Embryonic facial prominence (tissue), 1 donor: ENCODE data around the gene DNAJB6.

Experiments used
- DNase-seq: peaks from one replicate; pipeline ENCODE4 v3.0.0-alpha.2; 2016; ENCODE audit errors: extremely low spot score

The DNAJB6 gene

GRCh38 chr7:157368955-157369354, 32.2 kb downstream of the DNAJB6 start:
- DNase-seq: no peak

GRCh38 chr7:157370742-157371141, 33.9 kb downstream of the DNAJB6 start:
- DNase-seq: no peak

- DNase-seq: no peak
Measured at GRCh38 chr7:157371296-157371695, 34.5 kb downstream of the DNAJB6 start.

GRCh38 chr7:157372300-157373232, 35.8 kb downstream of the DNAJB6 start:
- no peak for DNase-seq

GRCh38 chr7:157373493-157373892, 36.7 kb downstream of the DNAJB6 start:
- no peak for DNase-seq

GRCh38 chr7:157375410-157375809, 38.6 kb downstream of the DNAJB6 start:
- no peak for DNase-seq

GRCh38 chr7:157377436-157378124, 40.8 kb downstream of the DNAJB6 start:
- DNase-seq: no peak

GRCh38 chr7:157378390-157378789, 41.6 kb downstream of the DNAJB6 start:
- DNase-seq: no peak

- DNase-seq: no peak
Measured at GRCh38 chr7:157379493-157379892, 42.7 kb downstream of the DNAJB6 start.

- DNase-seq: no peak
Measured at GRCh38 chr7:157380416-157380815, 43.6 kb downstream of the DNAJB6 start.

- DNase-seq: no peak
Measured at GRCh38 chr7:157383868-157384267, 47.1 kb downstream of the DNAJB6 start.

- no peak for DNase-seq
Measured at GRCh38 chr7:157384301-157384700, 47.5 kb downstream of the DNAJB6 start.

- peak; percentile 24 for DNase-seq
Measured at GRCh38 chr7:157386979-157387800, 50.4 kb downstream of the DNAJB6 start.

GRCh38 chr7:157388301-157388700, 51.5 kb downstream of the DNAJB6 start:
- no peak for DNase-seq

- DNase-seq: no peak
Measured at GRCh38 chr7:157389951-157390730, 53.3 kb downstream of the DNAJB6 start.

GRCh38 chr7:157391036-157391710, 54.4 kb downstream of the DNAJB6 start:
- DNase-seq: no peak

- DNase-seq: no peak
Measured at GRCh38 chr7:157392256-157393037, 55.6 kb downstream of the DNAJB6 start.

- DNase-seq: no peak
Measured at GRCh38 chr7:157394246-157395191, 57.7 kb downstream of the DNAJB6 start.

GRCh38 chr7:157395206-157395605, 58.4 kb downstream of the DNAJB6 start:
- no peak for DNase-seq
